OCI-LY1 (cell line): ENCODE results near the gene BICD1.

Experiments used
- H2AFZ ChIP-seq: fragments of 200-600 bp; sonication (generic), shearing (Covaris generic); 2 replicates; pipeline ENCODE4 v1.6.0; 2014; ENCODE audit warnings: antibody characterized with exemption, mild to moderate bottlenecking, low read length
- H3F3A ChIP-seq: fragments of 200-600 bp; sonication (generic), shearing (Covaris generic); 2 replicates; pipeline ENCODE4 v1.6.0; 2014; ENCODE audit warnings: mild to moderate bottlenecking, antibody characterized with exemption, low read length, moderate library complexity; ENCODE audit not compliant: insufficient read depth
- H3K27ac ChIP-seq: fragments of 200-600 bp; sonication (generic); 2 replicates; pipeline ENCODE4 v1.5.1; 2014; ENCODE audit warnings: low read length, mixed run types, mild to moderate bottlenecking, low read depth; ENCODE audit not compliant: poor library complexity, severe bottlenecking
- H3K27me3 ChIP-seq: fragments of 200-600 bp; sonication (generic); 2 replicates; pipeline ENCODE4 v1.6.0; 2014; ENCODE audit warnings: antibody characterized with exemption, mild to moderate bottlenecking, low read length, moderate library complexity; ENCODE audit not compliant: insufficient read depth
- H3K36me3 ChIP-seq: fragments of 200-600 bp; sonication (generic); 2 replicates; pipeline ENCODE4 v1.6.1; 2014; ENCODE audit warnings: mild to moderate bottlenecking, antibody characterized with exemption, low read length, moderate library complexity, mixed read lengths; ENCODE audit not compliant: insufficient read depth
- H3K4me1 ChIP-seq: fragments of 200-600 bp; sonication (generic); 2 replicates; pipeline ENCODE4 v1.5.1; 2014; ENCODE audit warnings: mild to moderate bottlenecking, low read length, moderate library complexity; ENCODE audit not compliant: insufficient read depth, severe bottlenecking
- H3K4me2 ChIP-seq: fragments of 200-600 bp; sonication (generic), shearing (Covaris generic); 2 replicates; pipeline ENCODE4 v1.6.1; 2014; ENCODE audit warnings: low read length
- H3K4me3 ChIP-seq: fragments of 200-600 bp; sonication (generic); 2 replicates; pipeline ENCODE4 v1.5.1; 2014; ENCODE audit warnings: low read length, low read depth, mild to moderate bottlenecking, mixed read lengths; ENCODE audit not compliant: poor library complexity, severe bottlenecking
- H3K79me2 ChIP-seq: fragments of 200-600 bp; shearing (Covaris generic); 2 replicates; pipeline ENCODE4 v1.6.1; 2016; ENCODE audit warnings: mixed run types, low read length, mixed read lengths; ENCODE audit not compliant: insufficient read depth
- H3K9ac ChIP-seq: fragments of 200-600 bp; sonication (generic), shearing (Covaris generic); 2 replicates; pipeline ENCODE4 v1.6.1; 2014; ENCODE audit warnings: mild to moderate bottlenecking, low read length, mixed read lengths
- H3K9me2 ChIP-seq: fragments of 200-600 bp; sonication (generic), shearing (Covaris generic); 2 replicates; pipeline ENCODE4 v1.6.1; 2014; ENCODE audit warnings: low read depth, mild to moderate bottlenecking, low read length, mixed read lengths
- H3K9me3 ChIP-seq: fragments of 200-600 bp; shearing (Covaris generic); 2 replicates; pipeline ENCODE4 v1.6.1; 2014; ENCODE audit warnings: low read length, mixed read lengths
- H4K20me1 ChIP-seq: fragments of 200-600 bp; sonication (generic), shearing (Covaris generic); 2 replicates; pipeline ENCODE4 v1.6.0; 2016; ENCODE audit warnings: mild to moderate bottlenecking, low read length; ENCODE audit not compliant: insufficient read depth
- CTCF ChIP-seq: fragments of 200-600 bp; sonication (generic), shearing (Covaris generic); IDR thresholded peaks from 2 replicates; pipeline ENCODE4 v1.5.1; 2017; ENCODE audit warnings: mild to moderate bottlenecking, antibody characterized with exemption, low read length, moderate library complexity, mixed read lengths
- EZH2 ChIP-seq: fragments of 200-600 bp; sonication (generic), shearing (Covaris generic); IDR thresholded peaks from 2 replicates; pipeline ENCODE4 v1.8.0; 2017; ENCODE audit warnings: borderline replicate concordance, mixed run types, mild to moderate bottlenecking, antibody characterized with exemption, low read length, moderate library complexity, mixed read lengths

BICD1 gene

GRCh38 chr12:32360956-32361355 is 254.3 kb downstream of the BICD1 start:
- H3K27ac ChIP-seq, result no peak overlapping the region
- H4K20me1 ChIP-seq, result no peaks in the 10 kb centered on the region
- no peak overlapping the region for H3K4me3 ChIP-seq
- no peak overlapping the region for H2AFZ ChIP-seq
- no peak overlapping the region for H3K9ac ChIP-seq
- H3K9me3 ChIP-seq, result no peaks in the 10 kb centered on the region
- TF ChIP-seq CTCF (no peak), EZH2 (no peak)
- H3K79me2 ChIP-seq, result no peaks in the 10 kb centered on the region
- no peaks in the 10 kb centered on the region for H3F3A ChIP-seq
- peaks cover 3% of the 10 kb centered on the region; the same call in 1 of the 2 replicates for H3K36me3 ChIP-seq
- H3K27me3 ChIP-seq, result no peaks in the 10 kb centered on the region
- no peaks in the 10 kb centered on the region for H3K4me1 ChIP-seq
- no peak overlapping the region for H3K4me2 ChIP-seq
- no peaks in the 10 kb centered on the region for H3K9me2 ChIP-seq

GRCh38 chr12:32362892-32363291 is 256.2 kb downstream of the BICD1 start:
- Histone ChIP-seq H3K9ac (no peak overlapping the region), H3K79me2 (no peaks in the 10 kb centered on the region), H3K4me2 (no peak overlapping the region), H2AFZ (no peak overlapping the region), H3K27me3 (no peaks in the 10 kb centered on the region), H3K9me2 (no peaks in the 10 kb centered on the region), H3F3A (no peaks in the 10 kb centered on the region), H3K27ac (no peak overlapping the region), H3K36me3 (no peaks in the 10 kb centered on the region; the same call in 1 of the 2 replicates), H3K4me1 (no peaks in the 10 kb centered on the region), H3K4me3 (no peak overlapping the region), H3K9me3 (no peaks in the 10 kb centered on the region), H4K20me1 (no peaks in the 10 kb centered on the region)
- TF ChIP-seq CTCF, result no peak
- no peak for TF ChIP-seq EZH2

- Histone ChIP-seq H3K27ac (no peak overlapping the region), H3K4me2 (no peak overlapping the region), H3K79me2 (no peaks in the 10 kb centered on the region), H2AFZ (no peak overlapping the region), H3F3A (no peaks in the 10 kb centered on the region), H3K27me3 (no peaks in the 10 kb centered on the region), H4K20me1 (no peaks in the 10 kb centered on the region), H3K4me3 (no peak overlapping the region), H3K9me2 (no peaks in the 10 kb centered on the region), H3K36me3 (no peaks in the 10 kb centered on the region; the same call in 1 of the 2 replicates), H3K4me1 (no peaks in the 10 kb centered on the region), H3K9ac (no peak overlapping the region), H3K9me3 (no peaks in the 10 kb centered on the region)
- no peak for TF ChIP-seq EZH2
- peak; percentile 90 for TF ChIP-seq CTCF
Measured at GRCh38 chr12:32365473-32366064, 258.9 kb downstream of the BICD1 start.
